HepG2 (cell line): ENCODE data around the gene TRIM27. TPM values are rescaled to one million over a fixed set of nuclear protein-coding genes. Genes with fewer than 3 reads are reported as not detected.

Experiments used
- AHR ChIP-seq: IDR thresholded peaks from 2 replicates; pipeline ENCODE4 v1.6.1; 2018; ENCODE audit warnings: missing genetic modification reagents, missing compliant biosample characterization
- CBFB ChIP-seq: sonication (generic); formaldehyde crosslinking; IDR thresholded peaks from 2 replicates; pipeline ENCODE4 v1.4.0; 2020; ENCODE audit warnings: missing genetic modification reagents
- FLYWCH1 ChIP-seq: sonication (generic); formaldehyde crosslinking; IDR thresholded peaks from 2 replicates; pipeline ENCODE4 v1.8.1; 2023; ENCODE audit warnings: mild to moderate bottlenecking, missing genetic modification reagents
- HNRNPLL ChIP-seq: fragments of 200-400 bp; formaldehyde crosslinking; IDR thresholded peaks from 2 replicates; pipeline ENCODE4 v1.6.1; 2017; ENCODE audit warnings: mild to moderate bottlenecking, low read depth, low read length; ENCODE audit not compliant: poor library complexity, severe bottlenecking
- MED1 ChIP-seq: sonication (generic); formaldehyde crosslinking; IDR thresholded peaks from 2 replicates; pipeline ENCODE4 v1.4.0; 2020; ENCODE audit warnings: missing genetic modification reagents
- MEF2D ChIP-seq: sonication (generic); formaldehyde crosslinking; IDR thresholded peaks from 2 replicates; pipeline ENCODE4 v1.5.1; 2020; ENCODE audit warnings: mild to moderate bottlenecking, missing genetic modification reagents
- PITX1 ChIP-seq: sonication (generic); formaldehyde crosslinking; IDR thresholded peaks from 2 replicates; pipeline ENCODE4 v1.5.1; 2020; ENCODE audit warnings: mild to moderate bottlenecking, missing genetic modification reagents
- PRMT3 ChIP-seq: sonication (generic); formaldehyde crosslinking; IDR thresholded peaks from 2 replicates; pipeline ENCODE4 v1.8.1; 2022; ENCODE audit warnings: low read depth, mild to moderate bottlenecking, moderate library complexity, missing genetic modification reagents, borderline replicate concordance
- PTBP1 ChIP-seq: fragments of 200-400 bp; formaldehyde crosslinking; IDR thresholded peaks from 2 replicates; pipeline ENCODE4 v1.6.1; 2018; ENCODE audit warnings: low read length, low read depth; ENCODE audit not compliant: poor library complexity, severe bottlenecking
- SCMH1 ChIP-seq: sonication (generic); formaldehyde crosslinking; IDR thresholded peaks from 2 replicates; pipeline ENCODE4 v1.9.0; 2021; ENCODE audit warnings: missing genetic modification reagents, mild to moderate bottlenecking, borderline replicate concordance
- SP1 ChIP-seq, 2 experiments: fragments of 450-650 bp in 1 of 2; sonication (generic) in 1 of 2; formaldehyde crosslinking in 1 of 2; IDR thresholded peaks; 2 replicates each; pipeline versions ENCODE4 v1.4.0 to v1.6.1; 2016 to 2020; ENCODE audit warnings: missing genetic modification reagents in 1 of 2
- WIZ ChIP-seq: sonication (generic); formaldehyde crosslinking; IDR thresholded peaks from 2 replicates; pipeline ENCODE4 v1.5.1; 2020; ENCODE audit warnings: mild to moderate bottlenecking, missing genetic modification reagents
- ZFP90 ChIP-seq: sonication (generic); formaldehyde crosslinking; IDR thresholded peaks from 2 replicates; pipeline ENCODE4 v1.8.0; 2022; ENCODE audit warnings: missing genetic modification reagents, mild to moderate bottlenecking, inconsistent platforms, borderline replicate concordance
- ZKSCAN8 ChIP-seq: IDR thresholded peaks from 2 replicates; pipeline ENCODE4 v1.6.1; 2016; ENCODE audit warnings: borderline replicate concordance, missing genetic modification reagents, missing compliant biosample characterization
- ZNF652 ChIP-seq: IDR thresholded peaks from 2 replicates; pipeline ENCODE4 v1.6.1; 2016; ENCODE audit warnings: low read depth, borderline replicate concordance
- ZNF788 ChIP-seq: sonication (generic); formaldehyde crosslinking; IDR thresholded peaks from 2 replicates; pipeline ENCODE4 v1.5.0; 2020; ENCODE audit warnings: mild to moderate bottlenecking, missing genetic modification reagents, borderline replicate concordance
- polyA plus RNA-seq, 8 experiments: library from polyadenylated mRNA; depleted of rRNA in 3 of 8; stranded (reverse) in 7 of 8; unstranded in 1 of 8; fragments of >200 nt; fragmentation: Illumina TruSeq in 4 of 8; extraction: Trizol in 4 of 8; gene quantifications; 2 replicates each; pipeline versions ENCODE4 v1.2.1 to v1.2.3, GENCODE V29; 2011 to 2016; ENCODE audit warnings: low read depth in 4 of 8, missing spikeins in 1 of 8, mixed read lengths in 1 of 8; ENCODE audit not compliant: insufficient read depth in 1 of 8
- total RNA-seq, 5 experiments: library from RNA; depleted of rRNA; stranded (reverse); fragments of >200 nt; fragmentation: Illumina TruSeq; extraction: Trizol; gene quantifications; 2 replicates each; pipeline ENCODE4 v1.2.3, GENCODE V29; 2016; ENCODE audit warnings: low read depth in 1 of 5
- TF ChIP-seq, protein P1 (sequence below): sonication (generic); formaldehyde crosslinking; IDR thresholded peaks from 2 replicates; pipeline ENCODE4 v1.8.0; 2022; ENCODE audit warnings: missing genetic modification reagents, low read depth, mild to moderate bottlenecking, borderline replicate concordance
- TF ChIP-seq, protein P2 (sequence below): sonication (generic); formaldehyde crosslinking; IDR thresholded peaks from 2 replicates; pipeline ENCODE4 v1.5.0; 2020; ENCODE audit warnings: mild to moderate bottlenecking, missing genetic modification reagents
- TF ChIP-seq, protein P3 (sequence below): sonication (generic); formaldehyde crosslinking; IDR thresholded peaks from 2 replicates; pipeline ENCODE4 v1.5.0; 2020; ENCODE audit warnings: mild to moderate bottlenecking, low read depth, missing genetic modification reagents, borderline replicate concordance
- TF ChIP-seq, protein P4 (sequence below): sonication (generic); formaldehyde crosslinking; IDR thresholded peaks from 2 replicates; pipeline ENCODE4 v1.4.0; 2020; ENCODE audit warnings: mild to moderate bottlenecking, missing genetic modification reagents, borderline replicate concordance
- TF ChIP-seq, protein P5 (sequence below): sonication (generic); formaldehyde crosslinking; IDR thresholded peaks from 2 replicates; pipeline ENCODE4 v1.8.1; 2023; ENCODE audit warnings: mild to moderate bottlenecking, moderate library complexity, missing genetic modification reagents
- TF ChIP-seq, protein P6 (sequence below): sonication (generic); formaldehyde crosslinking; IDR thresholded peaks from 2 replicates; pipeline ENCODE4 v1.8.1; 2023; ENCODE audit warnings: mild to moderate bottlenecking, missing genetic modification reagents, borderline replicate concordance

Gene TRIM27
- total and polyA plus RNA-seq, 2 of the 13 experiments (the other 11 are each of a cell fraction or from before 2014, with no cell fraction given): 88.6 to 112 TPM

DNA sequence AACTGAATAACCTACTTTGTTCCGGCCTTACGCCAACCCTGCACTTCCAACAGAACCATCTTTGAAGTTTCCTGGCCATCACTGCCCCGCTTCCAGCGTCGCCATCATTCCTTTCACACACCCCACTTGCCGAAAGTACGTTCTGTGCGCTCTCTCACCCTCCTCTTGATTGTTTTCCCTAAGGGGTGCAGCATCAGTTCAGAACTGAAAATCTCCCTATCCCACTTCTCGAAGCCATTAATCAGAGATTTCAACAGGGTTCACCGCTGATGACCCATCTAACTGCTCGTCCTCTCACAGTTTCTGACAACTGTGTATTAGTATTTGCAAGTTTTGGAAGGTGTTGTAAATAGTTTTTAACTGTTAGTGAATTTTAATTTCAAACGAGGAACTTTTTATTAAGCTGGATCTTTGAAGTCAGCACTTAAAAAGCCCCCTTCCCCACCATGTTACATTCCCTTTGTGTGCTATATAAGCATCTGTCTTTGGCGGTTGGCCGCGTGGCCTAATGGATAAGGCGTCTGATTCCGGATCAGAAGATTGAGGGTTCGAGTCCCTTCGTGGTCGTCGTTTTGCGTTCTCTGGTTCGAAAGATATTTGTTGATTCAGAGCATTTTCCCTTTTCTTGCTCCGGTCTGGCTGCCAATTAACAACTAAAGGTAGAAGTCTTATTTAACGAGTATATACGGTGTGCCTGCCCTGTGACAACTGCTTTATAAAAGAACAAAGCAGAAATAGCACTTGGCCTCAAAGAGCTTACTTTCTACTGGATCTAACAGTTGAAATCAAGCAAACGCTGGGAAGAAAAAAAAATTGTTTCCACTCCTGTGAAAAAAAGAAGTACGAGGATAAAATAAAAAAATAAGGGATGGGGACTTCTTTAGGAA lies 42.6 kb downstream of the TRIM27 start (continued):
- TF ChIP-seq, protein P1, sequence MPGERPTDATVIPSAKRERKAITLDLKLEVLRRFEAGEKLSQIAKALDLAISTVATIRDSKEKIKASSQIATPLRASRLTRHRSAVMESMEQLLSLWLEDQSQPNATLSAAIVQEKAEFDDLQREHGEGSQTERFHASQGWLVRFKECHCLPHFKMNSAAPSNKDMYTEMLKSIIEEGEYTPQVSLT (CRISPR knock-in tag): no peak
- TF ChIP-seq, protein P2, sequence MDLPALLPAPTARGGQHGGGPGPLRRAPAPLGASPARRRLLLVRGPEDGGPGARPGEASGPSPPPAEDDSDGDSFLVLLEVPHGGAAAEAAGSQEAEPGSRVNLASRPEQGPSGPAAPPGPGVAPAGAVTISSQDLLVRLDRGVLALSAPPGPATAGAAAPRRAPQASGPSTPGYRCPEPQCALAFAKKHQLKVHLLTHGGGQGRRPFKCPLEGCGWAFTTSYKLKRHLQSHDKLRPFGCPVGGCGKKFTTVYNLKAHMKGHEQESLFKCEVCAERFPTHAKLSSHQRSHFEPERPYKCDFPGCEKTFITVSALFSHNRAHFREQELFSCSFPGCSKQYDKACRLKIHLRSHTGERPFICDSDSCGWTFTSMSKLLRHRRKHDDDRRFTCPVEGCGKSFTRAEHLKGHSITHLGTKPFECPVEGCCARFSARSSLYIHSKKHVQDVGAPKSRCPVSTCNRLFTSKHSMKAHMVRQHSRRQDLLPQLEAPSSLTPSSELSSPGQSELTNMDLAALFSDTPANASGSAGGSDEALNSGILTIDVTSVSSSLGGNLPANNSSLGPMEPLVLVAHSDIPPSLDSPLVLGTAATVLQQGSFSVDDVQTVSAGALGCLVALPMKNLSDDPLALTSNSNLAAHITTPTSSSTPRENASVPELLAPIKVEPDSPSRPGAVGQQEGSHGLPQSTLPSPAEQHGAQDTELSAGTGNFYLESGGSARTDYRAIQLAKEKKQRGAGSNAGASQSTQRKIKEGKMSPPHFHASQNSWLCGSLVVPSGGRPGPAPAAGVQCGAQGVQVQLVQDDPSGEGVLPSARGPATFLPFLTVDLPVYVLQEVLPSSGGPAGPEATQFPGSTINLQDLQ (CRISPR knock-in tag): no peak
- TF ChIP-seq ZNF652 (CRISPR knock-in tag): peak; percentile 51; the same call in 1 of the 2 replicates
- no peak for TF ChIP-seq SCMH1 (CRISPR knock-in tag)
- peak; percentile 81; the same call in 1 of the 2 replicates for TF ChIP-seq PITX1 (CRISPR knock-in tag)
- no peak for TF ChIP-seq FLYWCH1 (CRISPR knock-in tag)
- no peak for TF ChIP-seq WIZ (CRISPR knock-in tag)
- TF ChIP-seq ZFP90 (CRISPR knock-in tag): no peak
- TF ChIP-seq, protein P3, sequence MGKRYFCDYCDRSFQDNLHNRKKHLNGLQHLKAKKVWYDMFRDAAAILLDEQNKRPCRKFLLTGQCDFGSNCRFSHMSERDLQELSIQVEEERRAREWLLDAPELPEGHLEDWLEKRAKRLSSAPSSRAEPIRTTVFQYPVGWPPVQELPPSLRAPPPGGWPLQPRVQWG: no peak
- TF ChIP-seq, protein P4, sequence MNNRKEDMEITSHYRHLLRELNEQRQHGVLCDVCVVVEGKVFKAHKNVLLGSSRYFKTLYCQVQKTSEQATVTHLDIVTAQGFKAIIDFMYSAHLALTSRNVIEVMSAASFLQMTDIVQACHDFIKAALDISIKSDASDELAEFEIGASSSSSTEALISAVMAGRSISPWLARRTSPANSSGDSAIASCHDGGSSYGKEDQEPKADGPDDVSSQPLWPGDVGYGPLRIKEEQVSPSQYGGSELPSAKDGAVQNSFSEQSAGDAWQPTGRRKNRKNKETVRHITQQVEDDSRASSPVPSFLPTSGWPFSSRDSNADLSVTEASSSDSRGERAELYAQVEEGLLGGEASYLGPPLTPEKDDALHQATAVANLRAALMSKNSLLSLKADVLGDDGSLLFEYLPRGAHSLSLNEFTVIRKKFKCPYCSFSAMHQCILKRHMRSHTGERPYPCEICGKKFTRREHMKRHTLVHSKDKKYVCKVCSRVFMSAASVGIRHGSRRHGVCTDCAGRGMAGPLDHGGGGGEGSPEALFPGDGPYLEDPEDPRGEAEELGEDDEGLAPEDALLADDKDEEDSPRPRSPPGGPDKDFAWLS (CRISPR knock-in tag): no peak
- TF ChIP-seq, protein P5, sequence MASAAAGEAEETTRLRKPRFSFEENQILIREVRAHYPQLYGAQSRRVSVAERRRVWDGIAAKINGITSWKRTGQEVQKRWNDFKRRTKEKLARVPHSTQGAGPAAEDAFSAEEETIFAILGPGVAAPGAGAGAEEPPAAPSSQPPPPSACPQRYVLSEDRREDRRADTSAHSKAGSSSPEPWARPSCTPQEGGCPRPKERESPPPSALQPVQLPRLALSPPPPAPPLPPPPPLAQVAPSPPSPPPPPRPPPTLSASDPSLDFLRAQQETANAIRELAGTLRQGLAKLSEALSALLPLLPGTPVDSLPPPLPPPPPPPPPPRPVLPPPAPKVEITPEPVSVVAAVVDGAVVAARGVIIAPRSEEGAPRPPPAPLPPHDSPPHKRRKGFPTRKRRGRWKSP (CRISPR knock-in tag): peak; percentile 62; the same call in 1 of the 2 replicates
- TF ChIP-seq MEF2D (CRISPR knock-in tag): peak; percentile 65; the same call in 1 of the 2 replicates
- TF ChIP-seq ZNF788 (CRISPR knock-in tag): peak; percentile 69; the same call in 1 of the 2 replicates
- peak; percentile 84 for TF ChIP-seq ZKSCAN8
- no peak for TF ChIP-seq HNRNPLL
- TF ChIP-seq, protein P6, sequence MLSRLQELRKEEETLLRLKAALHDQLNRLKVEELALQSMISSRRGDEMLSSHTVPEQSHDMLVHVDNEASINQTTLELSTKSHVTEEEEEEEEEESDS (CRISPR knock-in tag): no peak
- TF ChIP-seq CBFB: peak; percentile 73
- TF ChIP-seq SP1 (IDR thresholded peaks at IDR 0.05): no peak
- TF ChIP-seq SP1 (CRISPR knock-in tag; IDR thresholded peaks at IDR 0.05): 0 out of 2 replicates have a peak, but pooled peaks have one; percentile 24
- TF ChIP-seq MED1 (CRISPR knock-in tag): peak; percentile 53; the same call in 1 of the 2 replicates
- no peak for TF ChIP-seq AHR (CRISPR knock-in tag)
- TF ChIP-seq PTBP1: no peak
- TF ChIP-seq PRMT3 (CRISPR knock-in tag): no peak
